ENCODE results near the gene RAB18.
A peak's percentile ranks its signal among the peaks of the same experiment; 100 is the strongest.
"Not testable (repeated sequence)": the region's sequence is repeated elsewhere in the genome, so short reads cannot be mapped to it uniquely, and the experiment has no call there.

Gene RAB18

DNA sequence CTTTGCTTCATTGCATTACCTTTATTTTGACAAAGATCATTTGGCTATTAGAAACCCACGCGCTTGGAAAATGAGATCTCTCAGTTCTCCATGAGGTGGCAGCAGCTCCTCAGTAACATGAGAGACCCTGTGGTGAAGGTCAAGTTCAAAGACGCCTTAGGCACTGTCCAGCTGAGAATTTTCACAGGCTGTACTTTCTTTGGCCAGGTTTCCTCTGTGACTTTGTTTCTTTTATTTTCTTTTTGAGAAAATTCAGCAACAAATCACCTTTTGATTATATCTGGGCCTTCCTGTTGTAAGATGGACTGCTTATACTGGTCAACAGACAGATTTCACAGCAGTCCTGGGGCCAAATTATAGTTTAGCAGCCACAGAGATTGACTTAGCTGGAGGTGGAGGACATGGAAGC is 54.5 kb downstream of the RAB18 start:
- DNase-seq = peak; percentile 5

- no peak for DNase-seq
These were observed 57.2 kb downstream of the RAB18 start for GRCh38 chr10:27561334-27561733.

DNA sequence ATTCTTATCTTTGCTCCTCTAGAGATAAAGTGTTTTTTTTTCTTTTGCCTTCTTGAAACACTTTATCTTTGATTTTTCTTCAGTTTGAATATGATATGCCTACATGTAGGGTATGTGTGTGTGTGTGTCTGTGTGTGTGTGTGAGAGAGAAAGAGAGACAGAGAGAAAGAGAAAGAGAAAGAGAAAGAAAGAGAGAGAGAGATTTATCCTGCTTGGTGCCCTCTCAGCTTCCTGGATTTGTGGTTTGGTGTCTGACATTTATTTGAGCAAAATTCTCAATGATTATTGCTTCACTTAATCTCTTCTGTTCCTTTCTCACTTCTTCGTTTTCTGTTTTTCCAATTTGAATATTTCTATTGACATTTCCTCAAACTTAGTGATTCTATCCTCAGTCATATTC is 60.3 kb downstream of the RAB18 start:
- DNase-seq = no peak

- no peak for DNase-seq
These were observed 60.8 kb downstream of the RAB18 start for GRCh38 chr10:27564880-27565279.

DNA sequence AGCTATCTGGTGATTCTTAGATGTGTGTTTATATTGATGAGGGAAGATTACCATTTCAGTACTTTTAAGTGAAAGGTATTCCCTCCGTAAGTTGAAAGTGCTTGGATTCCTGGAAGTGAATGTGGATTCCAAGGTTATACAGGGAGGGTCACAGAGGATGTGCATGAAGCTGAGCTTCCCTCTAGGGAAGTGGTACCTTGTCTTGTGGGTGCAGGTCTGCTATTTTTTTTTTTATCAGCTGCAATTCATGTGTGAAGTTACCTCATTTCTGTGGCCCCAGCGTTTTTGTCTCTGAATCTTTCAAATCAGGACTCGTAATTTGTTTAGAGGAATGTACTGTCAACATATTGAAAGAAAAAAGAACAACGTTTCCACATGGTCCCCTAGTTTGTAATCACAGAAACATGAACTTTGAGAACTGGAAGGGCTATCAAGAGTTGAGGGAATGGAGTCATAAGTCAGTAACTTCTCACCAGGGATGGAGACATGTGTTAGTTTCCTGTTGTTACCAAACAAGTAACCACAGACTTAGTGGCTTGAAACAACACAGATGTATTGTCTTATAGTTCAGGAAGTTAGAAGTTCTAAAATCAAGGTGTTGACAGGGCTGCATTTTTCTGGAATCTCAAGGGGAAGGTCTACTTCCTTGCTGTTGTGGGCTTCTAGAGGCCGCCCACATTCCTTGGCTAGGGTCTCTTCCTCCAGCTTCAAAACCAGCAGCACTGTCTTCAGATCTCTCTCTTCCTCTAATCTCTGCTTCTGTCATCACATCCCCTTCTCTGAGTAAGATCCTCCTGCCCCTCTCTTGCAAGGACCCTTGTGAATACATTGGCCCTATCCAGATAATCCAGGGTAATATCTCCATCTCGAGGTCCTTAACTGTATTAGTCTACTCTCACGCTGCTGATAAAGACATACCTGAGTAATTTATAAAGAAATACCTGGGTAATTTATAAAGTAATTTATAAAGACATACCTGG is 64.4 kb downstream of the RAB18 start:
- DNase-seq = no peak

DNA sequence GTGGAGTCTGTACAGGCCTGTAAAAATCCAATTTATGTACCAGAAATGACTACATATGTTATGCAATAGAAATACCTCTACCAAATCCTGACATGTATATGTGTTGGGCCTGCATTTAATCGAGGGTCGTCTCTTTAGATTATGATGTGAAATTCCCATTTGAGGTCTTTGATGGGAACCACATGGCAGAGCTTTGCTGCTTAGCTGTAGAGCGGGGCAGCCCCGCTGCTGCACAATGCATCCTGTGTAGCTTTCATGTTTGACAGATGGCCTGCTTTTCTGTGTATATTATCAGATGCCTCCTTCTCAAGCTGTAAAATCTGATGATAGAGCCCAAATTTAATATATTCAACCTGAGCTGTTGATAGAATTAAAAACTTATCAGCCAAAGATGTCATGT is 65.8 kb downstream of the RAB18 start:
- no peak for DNase-seq

DNA sequence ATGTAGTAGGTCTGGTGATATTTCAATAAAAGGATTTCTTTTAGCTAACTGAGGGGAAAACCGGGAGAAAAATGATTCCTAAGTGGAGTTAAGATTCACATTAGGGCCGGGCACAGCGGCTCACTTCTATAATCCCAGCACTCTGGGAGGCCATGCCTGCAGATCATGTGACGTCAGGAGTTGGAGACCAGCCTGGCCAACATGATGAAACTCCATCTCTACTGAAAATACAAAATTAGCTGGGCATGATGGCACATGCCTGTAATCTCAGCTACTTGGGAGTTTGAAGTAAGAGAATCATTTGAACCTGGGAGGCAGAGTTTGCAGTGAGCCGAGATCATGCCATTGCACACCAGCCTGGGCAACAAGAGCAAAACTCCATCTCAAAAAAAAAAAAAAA is 72.9 kb downstream of the RAB18 start:
- DNase-seq = not testable (repeated sequence)

DNA sequence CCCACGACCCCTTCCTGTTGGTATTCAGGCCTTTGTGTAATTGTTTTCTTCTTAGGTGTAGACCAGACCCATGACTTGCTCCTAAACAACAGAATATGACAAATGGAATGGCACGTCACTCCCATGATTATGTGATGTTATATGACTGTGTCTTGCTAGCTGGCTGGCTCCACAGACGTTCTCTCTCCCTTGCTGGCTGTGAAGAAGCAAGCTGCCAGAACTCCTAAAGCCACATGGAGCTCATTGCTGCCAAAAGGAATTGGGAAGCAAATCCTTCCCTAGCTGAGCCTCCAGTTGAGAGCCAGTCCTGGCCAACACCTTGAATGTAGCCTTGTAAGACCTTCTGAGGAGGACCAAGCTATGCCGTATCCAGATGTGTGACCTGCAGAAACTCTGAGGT is 74.2 kb downstream of the RAB18 start:
- DNase-seq = no peak

GRCh38 chr10:27581225-27581624 is 77.1 kb downstream of the RAB18 start:
- DNase-seq = no peak

DNA sequence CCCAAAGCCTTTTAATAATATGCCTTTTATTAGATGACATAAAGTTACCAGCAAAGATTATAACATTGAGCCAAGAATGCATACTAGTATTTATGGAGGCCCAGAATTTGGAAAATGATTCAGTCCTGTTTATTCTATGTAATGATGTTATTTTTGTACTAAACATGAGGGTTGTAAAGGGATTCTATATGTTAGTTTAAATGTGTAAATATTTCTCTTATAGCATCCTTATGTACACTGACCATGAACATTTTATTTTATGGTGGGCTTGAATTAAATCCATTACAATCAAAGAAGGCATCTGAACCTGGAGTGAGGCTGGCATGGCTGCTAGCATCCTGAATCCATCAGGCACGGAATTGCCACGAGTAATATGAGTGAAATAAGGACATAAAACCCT is 80.2 kb downstream of the RAB18 start:
- no peak for DNase-seq

All from NCI-H446 treated with DMSO at 0.1 percent for 48 hours (cell line).